ENCODE results near the gene GCK.

The GCK gene

GRCh38 chr7:44114586-44115310 is 74.5 kb downstream of the GCK start:
- no peak for DNase-seq

DNA sequence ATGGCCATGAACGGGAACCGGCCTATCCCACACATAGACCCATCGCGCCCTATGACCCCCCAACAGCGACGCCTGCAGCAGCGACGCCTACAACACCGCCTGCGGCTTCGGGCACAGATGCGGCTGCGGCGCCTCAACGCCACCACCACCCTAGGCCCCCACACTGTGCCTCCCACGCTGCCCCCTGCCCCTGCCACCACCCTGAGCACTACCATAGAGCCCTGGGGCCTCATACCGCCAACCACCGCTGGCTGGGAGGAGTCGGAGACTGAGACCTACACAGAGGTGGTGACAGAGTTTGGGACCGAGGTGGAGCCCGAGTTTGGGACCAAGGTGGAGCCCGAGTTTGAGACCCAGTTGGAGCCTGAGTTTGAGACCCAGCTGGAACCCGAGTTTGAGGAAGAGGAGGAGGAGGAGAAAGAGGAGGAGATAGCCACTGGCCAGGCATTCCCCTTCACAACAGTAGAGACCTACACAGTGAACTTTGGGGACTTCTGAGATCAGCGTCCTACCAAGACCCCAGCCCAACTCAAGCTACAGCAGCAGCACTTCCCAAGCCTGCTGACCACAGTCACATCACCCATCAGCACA is 75.4 kb downstream of the GCK start:
- DNase-seq, result no peak

DNA sequence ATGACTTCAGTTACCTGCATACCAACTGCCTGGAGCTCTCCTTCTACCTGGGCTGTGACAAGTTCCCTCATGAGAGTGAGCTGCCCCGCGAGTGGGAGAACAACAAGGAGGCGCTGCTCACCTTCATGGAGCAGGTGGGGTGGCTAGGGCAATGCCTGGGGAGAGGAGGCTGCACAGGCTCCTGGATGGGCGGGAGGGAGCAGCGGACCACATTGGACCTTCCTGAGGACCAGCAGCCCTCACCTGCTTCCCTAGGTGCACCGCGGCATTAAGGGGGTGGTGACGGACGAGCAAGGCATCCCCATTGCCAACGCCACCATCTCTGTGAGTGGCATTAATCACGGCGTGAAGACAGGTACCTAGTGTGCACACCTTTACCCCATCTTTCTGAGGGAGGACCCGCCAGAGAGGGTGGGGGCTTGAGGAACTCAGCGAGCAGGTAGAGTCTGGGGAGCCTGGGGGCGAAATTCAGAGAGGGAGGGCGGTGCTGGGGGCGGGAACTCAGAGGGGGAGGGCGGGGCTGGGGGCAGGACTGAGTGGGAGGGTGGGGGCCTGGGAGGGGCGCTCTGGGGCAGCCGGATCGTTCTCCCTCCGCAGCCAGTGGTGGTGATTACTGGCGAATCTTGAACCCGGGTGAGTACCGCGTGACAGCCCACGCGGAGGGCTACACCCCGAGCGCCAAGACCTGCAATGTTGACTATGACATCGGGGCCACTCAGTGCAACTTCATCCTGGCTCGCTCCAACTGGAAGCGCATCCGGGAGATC is 76.1 kb downstream of the GCK start:
- no peak for DNase-seq

DNA sequence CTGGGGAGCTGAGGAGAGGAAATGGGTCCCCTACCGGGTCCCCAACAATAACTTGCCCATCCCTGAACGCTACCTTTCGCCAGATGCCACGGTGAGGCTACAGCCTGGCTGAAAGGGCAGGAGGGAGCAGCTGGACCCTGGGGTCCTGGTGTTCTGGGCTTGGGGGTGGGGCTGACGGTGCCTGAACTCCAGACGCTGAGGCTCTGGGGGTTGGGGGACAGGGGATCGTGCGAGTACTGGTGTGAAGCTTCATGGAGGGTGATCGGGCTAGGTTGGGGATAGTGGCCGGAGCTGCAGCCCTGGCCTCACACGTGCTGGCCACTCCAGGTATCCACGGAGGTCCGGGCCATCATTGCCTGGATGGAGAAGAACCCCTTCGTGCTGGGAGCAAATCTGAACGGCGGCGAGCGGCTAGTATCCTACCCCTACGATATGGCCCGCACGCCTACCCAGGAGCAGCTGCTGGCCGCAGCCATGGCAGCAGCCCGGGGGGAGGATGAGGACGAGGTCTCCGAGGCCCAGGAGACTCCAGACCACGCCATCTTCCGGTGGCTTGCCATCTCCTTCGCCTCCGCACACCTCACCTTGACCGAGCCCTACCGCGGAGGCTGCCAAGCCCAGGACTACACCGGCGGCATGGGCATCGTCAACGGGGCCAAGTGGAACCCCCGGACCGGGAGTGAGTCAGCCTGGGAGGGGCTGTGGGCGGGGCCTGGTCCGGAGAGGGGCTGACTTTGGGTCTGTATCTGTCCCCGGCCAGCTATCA is 76.8 kb downstream of the GCK start:
- DNase-seq, result no peak

DNA sequence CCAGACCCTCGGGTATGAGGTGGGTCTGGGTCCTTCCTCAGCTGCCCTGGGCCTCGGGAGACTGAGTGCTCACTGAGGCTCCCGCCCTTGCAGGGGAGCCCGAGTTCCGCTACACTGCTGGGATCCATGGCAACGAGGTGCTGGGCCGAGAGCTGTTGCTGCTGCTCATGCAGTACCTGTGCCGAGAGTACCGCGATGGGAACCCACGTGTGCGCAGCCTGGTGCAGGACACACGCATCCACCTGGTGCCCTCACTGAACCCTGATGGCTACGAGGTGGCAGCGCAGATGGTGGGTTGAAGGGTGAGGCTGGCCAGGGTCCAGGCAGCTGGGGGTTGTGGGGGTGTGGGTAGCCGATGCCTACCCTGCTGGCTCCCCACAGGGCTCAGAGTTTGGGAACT is 77.5 kb downstream of the GCK start:
- DNase-seq, result peak; percentile 48

DNA sequence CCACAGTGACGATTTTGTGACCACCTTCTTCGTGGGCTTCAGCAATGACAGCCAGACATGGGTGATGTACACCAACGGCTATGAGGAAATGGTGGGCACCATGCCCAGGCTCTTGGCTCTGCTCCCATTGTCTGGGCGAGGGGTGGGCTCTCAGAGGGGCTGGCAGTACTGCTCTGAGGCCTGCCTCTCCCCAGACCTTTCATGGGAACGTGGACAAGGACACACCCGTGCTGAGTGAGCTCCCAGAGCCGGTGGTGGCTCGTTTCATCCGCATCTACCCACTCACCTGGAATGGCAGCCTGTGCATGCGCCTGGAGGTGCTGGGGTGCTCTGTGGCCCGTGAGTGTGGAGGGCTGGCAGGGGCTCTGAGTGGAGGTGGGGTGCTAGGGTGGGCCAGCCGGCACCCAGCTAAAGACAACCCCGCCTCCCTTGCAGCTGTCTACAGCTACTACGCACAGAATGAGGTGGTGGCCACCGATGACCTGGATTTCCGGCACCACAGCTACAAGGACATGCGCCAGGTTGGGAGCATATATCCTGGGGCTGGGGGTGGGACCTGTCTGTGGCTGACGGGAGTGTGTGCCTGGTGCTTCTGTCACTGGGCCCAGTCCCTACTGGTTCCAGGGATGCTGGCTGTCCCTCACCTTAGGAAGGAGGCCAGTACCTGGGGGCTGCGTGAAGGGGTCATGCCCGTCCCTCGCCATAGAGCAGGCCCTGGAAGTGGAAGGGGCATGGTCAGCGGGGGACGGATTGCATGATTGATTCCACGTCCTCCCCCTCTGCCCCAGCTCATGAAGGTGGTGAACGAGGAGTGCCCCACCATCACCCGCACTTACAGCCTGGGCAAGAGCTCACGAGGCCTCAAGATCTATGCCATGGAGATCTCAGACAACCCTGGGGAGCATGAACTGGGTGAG is 78.3 kb downstream of the GCK start:
- no peak for DNase-seq

GRCh38 chr7:44109991-44110390 is 79.2 kb downstream of the GCK start:
- DNase-seq, result no peak

GRCh38 chr7:44108768-44109750 is 80.2 kb downstream of the GCK start:
- DNase-seq, result peak; percentile 38

DNA sequence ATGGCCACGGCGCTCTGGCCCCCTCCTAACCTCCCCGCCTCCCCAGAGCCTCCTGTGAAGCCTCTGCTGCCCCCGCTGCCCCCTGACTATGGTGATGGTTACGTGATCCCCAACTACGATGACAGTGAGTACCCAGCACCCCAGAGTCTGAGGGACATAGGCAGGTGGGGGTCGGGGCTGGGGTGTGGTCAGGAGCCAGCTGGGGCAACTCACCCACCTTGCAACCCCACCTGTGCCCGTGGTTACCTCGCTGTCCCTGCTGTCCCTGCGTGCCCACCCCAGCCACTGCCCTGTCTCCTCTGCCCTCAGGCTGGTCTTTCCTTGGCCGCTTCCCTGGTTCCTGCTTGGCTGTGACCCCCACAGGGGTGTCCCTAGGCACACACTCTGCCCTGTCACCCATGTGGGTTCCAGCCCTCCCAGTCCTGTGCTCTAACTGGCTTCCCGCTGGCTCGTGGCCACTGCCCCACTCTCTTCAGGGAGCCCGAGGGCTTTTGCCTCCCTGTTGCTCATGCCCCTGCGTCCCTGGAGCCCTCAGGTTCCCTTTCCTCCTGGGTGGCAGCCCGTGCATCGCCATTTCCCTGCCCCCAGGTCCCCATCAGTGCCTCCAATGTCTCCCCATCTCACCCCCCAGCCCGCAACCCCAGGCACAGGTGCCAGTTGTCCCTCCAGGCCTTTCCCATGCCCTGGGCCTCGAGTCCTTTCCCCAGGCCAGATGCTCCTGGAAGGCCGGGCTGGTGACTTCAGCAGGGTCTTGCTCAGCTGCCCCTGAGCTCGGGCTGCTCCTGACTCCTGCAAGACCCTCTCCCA is 81.1 kb downstream of the GCK start:
- no peak for DNase-seq

- no peak for DNase-seq
Observed at GRCh38 chr7:44107116-44107960, 81.9 kb downstream of the GCK start.

DNA sequence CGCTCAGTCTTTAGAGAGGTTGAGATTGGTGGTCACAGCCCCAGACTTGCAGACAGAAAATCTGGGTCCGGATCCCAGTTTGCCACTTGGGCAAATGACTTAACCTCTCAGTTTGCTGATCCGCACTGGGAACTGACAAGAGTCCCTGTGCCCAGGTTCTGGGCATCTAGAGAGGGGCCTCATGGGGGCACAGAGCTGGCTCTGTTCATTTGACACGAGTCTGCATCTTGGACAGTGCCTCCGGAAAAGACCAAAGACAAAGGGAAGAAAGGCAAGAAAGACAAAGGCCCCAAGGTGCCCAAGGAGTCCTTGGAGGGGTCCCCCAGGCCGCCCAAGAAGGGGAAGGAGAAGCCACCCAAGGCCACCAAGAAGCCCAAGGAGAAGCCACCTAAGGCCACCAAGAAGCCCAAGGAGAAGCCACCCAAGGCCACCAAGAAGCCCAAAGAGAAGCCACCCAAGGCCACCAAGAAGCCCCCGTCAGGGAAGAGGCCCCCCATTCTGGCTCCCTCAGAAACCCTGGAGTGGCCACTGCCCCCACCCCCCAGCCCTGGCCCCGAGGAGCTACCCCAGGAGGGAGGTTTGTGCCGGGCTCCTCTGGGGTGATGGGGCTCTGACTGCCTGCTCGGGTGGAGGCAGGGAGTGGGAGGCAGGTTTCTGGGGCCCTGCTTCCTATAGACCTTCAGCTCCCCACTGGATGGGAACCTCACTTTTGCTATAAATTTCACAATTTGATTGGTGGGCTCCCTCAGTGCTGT is 82.8 kb downstream of the GCK start:
- DNase-seq, result no peak

DNA sequence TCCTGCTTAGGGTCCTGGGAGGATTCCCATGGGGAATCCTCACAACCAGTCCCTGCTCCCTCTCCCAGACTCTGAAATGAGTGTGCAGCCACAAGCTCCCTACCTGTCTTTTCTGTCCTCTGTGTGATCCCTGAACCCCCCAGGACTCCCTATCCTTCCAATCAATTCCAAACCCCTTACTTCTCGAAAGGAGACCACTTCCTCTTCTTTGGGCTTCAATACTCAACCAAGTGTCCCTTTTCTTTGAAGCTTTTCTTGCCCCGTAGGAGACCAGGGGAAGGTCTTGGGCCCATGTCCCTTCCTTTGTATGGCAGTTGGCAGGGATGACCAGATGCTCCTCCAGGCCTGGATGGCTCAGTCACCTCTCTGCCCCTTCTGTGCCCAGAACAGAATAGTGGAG is 83.4 kb downstream of the GCK start:
- DNase-seq, result no peak

GRCh38 chr7:44104860-44105771 is 84.1 kb downstream of the GCK start:
- no peak for DNase-seq

DNA sequence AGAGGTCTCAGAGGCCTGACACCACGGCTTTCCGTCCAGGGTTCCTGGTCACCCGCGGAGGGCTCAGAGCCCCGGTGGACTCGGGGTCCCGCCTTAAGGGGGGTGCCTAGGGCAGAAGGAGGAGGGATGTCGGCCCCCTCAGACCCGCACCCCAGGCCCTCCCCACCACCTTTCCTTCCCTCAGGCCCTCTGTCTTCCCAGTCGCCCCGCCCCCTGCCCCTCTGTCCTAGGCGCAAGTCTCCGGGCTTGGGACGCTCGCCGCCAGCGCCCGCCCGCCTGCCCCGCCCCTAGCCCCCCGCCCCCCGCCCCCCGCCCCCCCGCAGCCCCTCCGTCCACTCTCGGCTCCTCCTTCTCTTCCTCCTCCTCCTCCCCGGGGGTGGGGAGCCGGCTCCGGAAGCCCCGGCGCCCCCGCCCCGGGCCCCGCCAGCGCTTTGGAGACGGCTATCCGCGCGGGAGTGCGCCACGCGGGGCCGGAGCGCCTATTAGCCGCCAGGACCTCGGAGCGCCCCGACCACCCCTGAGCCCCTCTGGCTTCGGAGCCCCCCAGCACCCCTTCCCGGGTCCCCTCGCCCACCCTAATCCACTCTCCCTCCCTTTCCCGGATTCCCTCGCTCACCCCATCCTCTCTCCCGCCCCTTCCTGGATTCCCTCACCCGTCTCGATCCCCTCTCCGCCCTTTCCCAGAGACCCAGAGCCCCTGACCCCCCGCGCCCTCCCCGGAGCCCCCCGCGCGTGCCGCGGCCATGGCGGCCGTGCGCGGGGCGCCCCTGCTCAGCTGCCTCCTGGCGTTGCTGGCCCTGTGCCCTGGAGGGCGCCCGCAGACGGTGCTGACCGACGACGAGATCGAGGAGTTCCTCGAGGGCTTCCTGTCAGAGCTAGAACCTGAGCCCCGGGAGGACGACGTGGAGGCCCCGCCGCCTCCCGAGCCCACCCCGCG is 85.0 kb downstream of the GCK start, which contains the start of gene AEBP1:
Gene AEBP1, plus strand, starts transcription at position 423 of the 937 bp plus-strand sequence. Its CDS starts 321 bp downstream, at position 744.
- DNase-seq, result peak; percentile 70

GRCh38 chr7:44103566-44103922 is 85.7 kb downstream of the GCK start:
- no peak for DNase-seq

All from RPMI8226 (cell line).